SW480 (cell line): Measurements from ENCODE around the gene TARM1.
"Not testable (repeated sequence)": the region's sequence is repeated elsewhere in the genome, so short reads cannot be mapped to it uniquely, and the experiment has no call there.

Experiments used
- DNase-seq: peaks from one replicate; pipeline ENCODE4 v3.0.0-alpha.2; 2016; ENCODE audit warnings: low spot score

The TARM1 gene

GRCh38 chr19:54099903-54100255 lies 18.7 kb upstream of the TARM1 start:
- not testable (repeated sequence) for DNase-seq

- no peak for DNase-seq
Measured at GRCh38 chr19:54099190-54099902, 18.2 kb upstream of the TARM1 start.

GRCh38 chr19:54096617-54097106 lies 15.5 kb upstream of the TARM1 start:
- no peak for DNase-seq

GRCh38 chr19:54095859-54096616 lies 14.9 kb upstream of the TARM1 start:
- peak; percentile 69 for DNase-seq

- no peak for DNase-seq
Measured at GRCh38 chr19:54095136-54095858, 14.1 kb upstream of the TARM1 start.

GRCh38 chr19:54094426-54095000 lies 13.3 kb upstream of the TARM1 start:
- no peak for DNase-seq

- DNase-seq: no peak
Measured at GRCh38 chr19:54084410-54084809, 3.2 kb upstream of the TARM1 start.

- DNase-seq: no peak
Measured at GRCh38 chr19:54077334-54077733, 3.8 kb downstream of the TARM1 start.

- DNase-seq: no peak
Measured at GRCh38 chr19:54074851-54075250, 6.3 kb downstream of the TARM1 start.

GRCh38 chr19:54073829-54074228 lies 7.3 kb downstream of the TARM1 start:
- no peak for DNase-seq

GRCh38 chr19:54069470-54069869 lies 11.7 kb downstream of the TARM1 start:
- DNase-seq: no peak

GRCh38 chr19:54063350-54064116 lies 17.6 kb downstream of the TARM1 start, which contains the start of gene VSTM1:
Gene VSTM1 (minus strand): TSS chr19:54063897. CDS start chr19:54063777, 120 bp downstream.
- DNase-seq: peak; percentile 90

GRCh38 chr19:54062643-54063042 lies 18.5 kb downstream of the TARM1 start:
- DNase-seq: no peak

- no peak for DNase-seq
Measured at GRCh38 chr19:54047616-54048015, 33.5 kb downstream of the TARM1 start.

- DNase-seq: no peak
Measured at GRCh38 chr19:54045771-54046170, 35.4 kb downstream of the TARM1 start.

- no peak for DNase-seq
Measured at GRCh38 chr19:54042989-54043388, 38.2 kb downstream of the TARM1 start.

- DNase-seq: peak; percentile 57
Measured at GRCh38 chr19:54041969-54042606, 39.1 kb downstream of the TARM1 start.

- DNase-seq: no peak
Measured at GRCh38 chr19:54040003-54040402, 41.2 kb downstream of the TARM1 start.

- DNase-seq: not testable (repeated sequence)
Measured at GRCh38 chr19:54036542-54036941, 44.6 kb downstream of the TARM1 start.

- DNase-seq: no peak
Measured at GRCh38 chr19:54035215-54036178, 45.7 kb downstream of the TARM1 start.
